A549 (cell line): ENCODE results near the gene MAD1L1. TPM values are rescaled to one million over a fixed set of nuclear protein-coding genes. Genes with fewer than 3 reads are reported as not detected.

Experiments
- ATAC-seq, 2 experiments: fragments of 200-7000 bp in 1 of 2; fragments of >200 bp in 1 of 2; cut with Nextera tagmentation in 1 of 2; cut with Tn5 transposase in 1 of 2; 3 replicates each; pipeline versions ENCODE4 v1.8.0 to v1.9.1; 2018 to 2020; ENCODE audit warnings: mild to moderate bottlenecking in 1 of 2, moderate library complexity in 1 of 2
- CTCF ChIA-PET: fragments of 300-600 bp; sonication (Branson Sonifier 250); formaldehyde crosslinking; extraction: SDS; loops from one replicate; lab custom pipeline; 2021; ENCODE audit warnings: antibody characterized with exemption, inconsistent platforms; lab: Yijun Ruan, JAX
- POLR2A ChIA-PET: fragments of 350-600 bp; formaldehyde crosslinking; extraction: SDS; loops from one replicate; lab custom pipeline; 2021; ENCODE audit warnings: antibody characterized with exemption, inconsistent platforms; lab: Yijun Ruan, JAX
- DNase-seq, 2 experiments: peaks; one replicate each; pipeline versions ENCODE4 v3.0.0 to v3.0.0-alpha.2; 2011 to 2016; ENCODE audit warnings: low read depth in 1 of 2, low spot score in 1 of 2
- FAIRE-seq: peaks from 2 replicates; lab custom pipeline; 2011; peaks lifted over from hg19 to GRCh38; lab: Jason Lieb, UNC
- H3K27ac ChIP-seq, 2 experiments: fragments of >200 bp; sonication (Bioruptor Twin); formaldehyde crosslinking; 3 replicates each; pipeline ENCODE4 v1.5.1; 2016 to 2017
- H3K4me1 ChIP-seq: fragments of >200 bp; sonication (Bioruptor Twin); formaldehyde crosslinking; 3 replicates; pipeline ENCODE4 v1.6.1; 2016
- H3K4me2 ChIP-seq: fragments of >200 bp; sonication (Bioruptor Twin); formaldehyde crosslinking; 3 replicates; pipeline ENCODE4 v1.6.1; 2016
- H3K4me3 ChIP-seq: fragments of >200 bp; sonication (Bioruptor Twin); formaldehyde crosslinking; 3 replicates; pipeline ENCODE4 v1.5.1; 2016
- H3K9me3 ChIP-seq: fragments of >200 bp; sonication (Bioruptor Twin); formaldehyde crosslinking; 3 replicates; pipeline ENCODE4 v1.6.1; 2016
- BCL3 ChIP-seq: fragments of >200 bp; sonication (Bioruptor Twin); formaldehyde crosslinking; IDR thresholded peaks from 3 replicates; pipeline ENCODE4 v1.6.1; 2016
- CBX2 ChIP-seq: fragments of 200-600 bp; sonication (generic); IDR thresholded peaks from 2 replicates; pipeline ENCODE4 v1.6.1; 2016; ENCODE audit warnings: low read depth, mild to moderate bottlenecking, borderline replicate concordance
- CBX8 ChIP-seq: fragments of 200-600 bp; sonication (generic); IDR thresholded peaks from 2 replicates; pipeline ENCODE4 v1.6.1; 2016
- CEBPB ChIP-seq, 2 experiments: fragments of >200 bp in 1 of 2; sonication (Bioruptor Twin) in 1 of 2; formaldehyde crosslinking in 1 of 2; IDR thresholded peaks; 2 replicates each; pipeline ENCODE4 v1.6.1; 2012 to 2016
- CHD2 ChIP-seq: fragments of 150-350 bp; IDR thresholded peaks from 2 replicates; pipeline ENCODE4 v1.6.1; 2014; ENCODE audit warnings: low read length; ENCODE audit not compliant: partially characterized antibody
- ELK1 ChIP-seq: fragments of 150-350 bp; IDR thresholded peaks from 2 replicates; pipeline ENCODE4 v1.6.1; 2014; ENCODE audit warnings: low read depth, mild to moderate bottlenecking, low read length
- ESRRA ChIP-seq: fragments of 150-350 bp; IDR thresholded peaks from 2 replicates; pipeline ENCODE4 v1.6.1; 2014; ENCODE audit warnings: mild to moderate bottlenecking, low read length, borderline replicate concordance
- GATA3 ChIP-seq: IDR thresholded peaks from 2 replicates; pipeline ENCODE4 v1.6.1; 2012; ENCODE audit warnings: borderline replicate concordance
- HES2 ChIP-seq: fragments of >200 bp; sonication (Bioruptor Twin); formaldehyde crosslinking; IDR thresholded peaks from 2 replicates; pipeline ENCODE4 v1.6.1; 2016
- HOXB13 ChIP-seq: fragments of 250-450 bp; sonication (Bioruptor Pico); IDR thresholded peaks from 2 replicates; pipeline ENCODE4 v1.5.0; 2020; ENCODE audit warnings: low read depth, mild to moderate bottlenecking, moderate library complexity
- HOXB5 ChIP-seq: fragments of 250-450 bp; sonication (Bioruptor Pico); IDR thresholded peaks from 2 replicates; pipeline ENCODE4 v1.5.0; 2020; ENCODE audit warnings: mild to moderate bottlenecking, moderate library complexity
- KDM1A ChIP-seq: fragments of 200-600 bp; sonication (generic); IDR thresholded peaks from 2 replicates; pipeline ENCODE4 v1.6.1; 2016; ENCODE audit warnings: low read depth, mild to moderate bottlenecking
- KDM5A ChIP-seq: fragments of 200-600 bp; sonication (generic); IDR thresholded peaks from 2 replicates; pipeline ENCODE4 v1.6.1; 2016; ENCODE audit warnings: antibody characterized with exemption, mild to moderate bottlenecking
- MAFK ChIP-seq: fragments of 450-650 bp; IDR thresholded peaks from 2 replicates; pipeline ENCODE4 v1.6.1; 2014; ENCODE audit not compliant: partially characterized antibody
- MAX ChIP-seq: IDR thresholded peaks from 2 replicates; pipeline ENCODE4 v1.6.1; 2012
- MAZ ChIP-seq: fragments of 150-350 bp; IDR thresholded peaks from 2 replicates; pipeline ENCODE4 v1.6.1; 2014; ENCODE audit warnings: antibody characterized with exemption, low read depth, low read length, borderline replicate concordance
- NFE2L2 ChIP-seq: fragments of 150-350 bp; conservative IDR thresholded peaks from 2 replicates; pipeline ENCODE4 v1.6.1; 2014; ENCODE audit warnings: low read length
- NR3C1 ChIP-seq: fragments of >200 bp; sonication (Bioruptor Twin); formaldehyde crosslinking; IDR thresholded peaks from 3 replicates; pipeline ENCODE4 v1.6.1; 2017
- PHF8 ChIP-seq: fragments of 200-600 bp; sonication (generic); IDR thresholded peaks from 2 replicates; pipeline ENCODE4 v1.6.1; 2016; ENCODE audit warnings: low read depth, mild to moderate bottlenecking, antibody characterized with exemption, moderate library complexity, borderline replicate concordance
- REST ChIP-seq: fragments of 200-600 bp; sonication (generic); IDR thresholded peaks from 2 replicates; pipeline ENCODE4 v1.6.1; 2016; ENCODE audit warnings: antibody characterized with exemption, mild to moderate bottlenecking, moderate library complexity
- SREBF2 ChIP-seq: fragments of 450-650 bp; IDR thresholded peaks from 2 replicates; pipeline ENCODE4 v1.6.1; 2014; ENCODE audit warnings: mild to moderate bottlenecking, moderate library complexity
- TFCP2L1 ChIP-seq: fragments of 250-450 bp; sonication (Bioruptor Pico); IDR thresholded peaks from 2 replicates; pipeline ENCODE4 v1.5.0; 2021; ENCODE audit warnings: mild to moderate bottlenecking
- USF2 ChIP-seq: fragments of 450-650 bp; IDR thresholded peaks from 2 replicates; pipeline ENCODE4 v1.6.1; 2014; ENCODE audit warnings: antibody characterized with exemption
- ZFP36 ChIP-seq: fragments of 450-650 bp; IDR thresholded peaks from 2 replicates; pipeline ENCODE4 v1.6.1; 2014; ENCODE audit warnings: borderline replicate concordance; ENCODE audit not compliant: partially characterized antibody
- ZNF302 ChIP-seq: fragments of 250-450 bp; sonication (Bioruptor Pico); IDR thresholded peaks from 2 replicates; pipeline ENCODE4 v1.9.0; 2021; ENCODE audit warnings: inconsistent platforms, mild to moderate bottlenecking, moderate library complexity
- WGBS: methylation state at CpG from one replicate; pipeline ENCODE4 v1.1.6; 2017; ENCODE audit errors: missing lambda C conversion rate; 5-methylcytosine and 5-hydroxymethylcytosine counted together
- polyA plus RNA-seq, 4 experiments: library from polyadenylated mRNA; depleted of rRNA in 3 of 4; stranded (reverse); fragments of >200 nt; fragmentation: RNase III in 1 of 4; extraction: RNeasy Plus Mini Kit Qiagen cat#74134 plus additional on column Dnase treatment in 1 of 4; gene quantifications; 2 replicates in 3 of 4; 3 replicates in 1 of 4; pipeline ENCODE4 v1.2.3, GENCODE V29; 2011 to 2017

The MAD1L1 gene
- polyA plus RNA-seq, 2 of the 4 experiments (the other 2 are of a cell fraction), result 13.6 to 16.6 TPM

- FAIRE-seq, result no peak
- no peak overlapping the region for H3K4me3 ChIP-seq
- no peak overlapping the region for H3K27ac ChIP-seq
- WGBS, result 90% methylated on average over 17 of the region's 17 CpGs
- CTCF ChIA-PET, result no interaction called here
- no peak for ATAC-seq
- H3K4me1 ChIP-seq, result no peaks in the 10 kb centered on the region
- TF ChIP-seq ZFP36, result no peak
- no peak for TF ChIP-seq BCL3
- TF ChIP-seq CEBPB (IDR thresholded peaks at IDR 0.05), result no peak
- no peak for TF ChIP-seq HOXB5 (CRISPR knock-in tag)
- no peak for TF ChIP-seq ESRRA
- TF ChIP-seq ELK1, result no peak
- TF ChIP-seq CBX8, result no peak
- TF ChIP-seq REST, result no peak
- no peak for TF ChIP-seq CBX2
- TF ChIP-seq SREBF2, result no peak
- no peak for TF ChIP-seq HES2
- TF ChIP-seq MAZ, result no peak
- TF ChIP-seq NR3C1, result no peak
- H3K9me3 ChIP-seq, result no peaks in the 10 kb centered on the region
- no peak for DNase-seq
- POLR2A ChIA-PET, result no interaction called here
- H3K4me2 ChIP-seq, result no peak overlapping the region
Measured at GRCh38 chr7:1951600-1951999, 281.1 kb downstream of the MAD1L1 start.

GRCh38 chr7:1951159-1951536 is 281.6 kb downstream of the MAD1L1 start:
- Histone ChIP-seq H3K4me1 (no peaks in the 10 kb centered on the region), H3K4me2 (no peak overlapping the region), H3K9me3 (no peaks in the 10 kb centered on the region), H3K27ac (no peak overlapping the region)
- 79% methylated on average over 7 of the region's 10 CpGs for WGBS
- FAIRE-seq, result no peak
- CTCF ChIA-PET, result no interaction called here
- POLR2A ChIA-PET, result no interaction called here
- no peak for DNase-seq
- no peak for ATAC-seq
- TF ChIP-seq CHD2 (no peak), NFE2L2 (no peak), ZNF302 (no peak), KDM5A (no peak)
- TF ChIP-seq, all 56 proteins: peak for 0
- H3K4me3 ChIP-seq, result no peak overlapping the region

GRCh38 chr7:1950452-1951158 is 282.1 kb downstream of the MAD1L1 start:
- no peak overlapping the region for H3K4me2 ChIP-seq
- no peak overlapping the region for H3K4me3 ChIP-seq
- FAIRE-seq, result no peak
- H3K9me3 ChIP-seq, result no peaks in the 10 kb centered on the region
- ATAC-seq, result no peak
- H3K4me1 ChIP-seq, result no peaks in the 10 kb centered on the region
- no peak for DNase-seq
- ChIA-PET POLR2A (no interaction called here), CTCF (no interaction called here)
- no peak overlapping the region for H3K27ac ChIP-seq
- 93% methylated on average over 18 of the region's 26 CpGs for WGBS
- TF ChIP-seq GATA3, result no peak
- TF ChIP-seq KDM5A, result no peak
- TF ChIP-seq PHF8, result no peak
- no peak for TF ChIP-seq ZFP36
- TF ChIP-seq ELK1, result no peak
- TF ChIP-seq KDM1A, result no peak
- no peak for TF ChIP-seq ZNF302
- no peak for TF ChIP-seq MAFK
- no peak for TF ChIP-seq CEBPB (IDR thresholded peaks at IDR 0.05)
- TF ChIP-seq TFCP2L1 (CRISPR knock-in tag), result no peak
- no peak for TF ChIP-seq NFE2L2
- no peak for TF ChIP-seq HOXB13 (CRISPR knock-in tag)
- no peak for TF ChIP-seq MAX
- TF ChIP-seq USF2, result no peak
